Stimulated activated naive CD4-positive, alpha-beta T cell (primary cell): Measurements from ENCODE around the gene DOCK7.
"Not testable (repeated sequence)": the region's sequence is repeated elsewhere in the genome, so short reads cannot be mapped to it uniquely, and the experiment has no call there.

Experiments used
- DNase-seq, 6 experiments: peaks; one replicate each; lab custom pipeline; 2025; lab: John Stamatoyannopoulos, UW

DOCK7 gene

DNA sequence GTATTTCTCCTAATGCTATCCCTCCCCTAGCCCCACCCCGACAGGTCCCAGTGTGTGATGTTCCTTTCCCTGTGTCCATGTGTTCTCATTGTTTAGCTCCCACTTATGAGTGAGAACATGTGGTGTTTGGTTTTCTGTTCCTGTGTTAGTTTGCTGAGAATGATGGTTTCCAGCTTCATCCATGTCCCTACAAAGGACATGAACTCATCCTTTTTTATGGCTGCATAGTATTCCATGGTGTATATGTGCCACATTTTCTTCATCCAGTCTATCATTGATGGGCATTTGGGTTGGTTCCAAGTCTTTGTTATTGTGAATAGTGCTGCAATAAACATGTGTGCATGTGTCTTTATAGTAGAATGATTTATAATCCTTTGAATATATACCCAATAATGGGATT, 77.6 kb downstream of the DOCK7 start:
- DNase-seq = not testable (repeated sequence)

DNA sequence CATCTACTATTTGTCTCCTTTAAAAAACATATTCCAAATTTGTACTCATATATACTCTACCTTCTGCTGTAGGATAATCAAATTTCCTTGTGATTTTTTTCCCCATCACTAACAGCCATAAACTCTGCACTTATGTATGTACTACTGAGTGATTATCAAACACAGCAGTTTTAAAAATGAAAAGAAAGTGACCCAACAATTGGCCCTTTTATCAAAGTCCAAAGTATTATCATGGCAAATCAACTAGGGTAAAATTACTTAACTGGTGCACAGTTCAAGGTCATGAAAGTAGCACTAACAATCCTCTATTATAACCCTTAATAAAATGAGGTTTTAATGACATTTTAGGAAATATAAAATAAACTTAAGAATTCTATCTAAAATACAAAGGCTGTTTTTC, 79.3 kb downstream of the DOCK7 start:
- no peak for DNase-seq

DNA sequence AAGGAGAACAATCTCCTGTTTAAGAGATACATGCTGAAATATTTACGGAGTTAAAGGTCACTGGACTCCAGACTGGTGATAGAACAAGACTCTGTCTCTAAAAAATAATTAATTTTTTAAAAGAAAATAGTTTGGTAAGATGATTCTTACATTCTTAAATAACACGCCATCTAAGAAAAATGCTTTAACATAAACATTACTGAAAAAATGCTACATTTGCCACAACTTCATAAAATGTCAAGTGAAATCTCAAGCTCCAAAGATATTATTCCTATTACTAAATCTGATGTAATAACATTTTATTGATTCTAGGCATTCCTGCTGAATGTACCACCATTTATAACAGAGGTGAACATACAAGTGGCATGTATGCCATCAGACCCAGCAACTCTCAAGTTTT, 86.7 kb downstream of the DOCK7 start:
- no peak for DNase-seq

DNA sequence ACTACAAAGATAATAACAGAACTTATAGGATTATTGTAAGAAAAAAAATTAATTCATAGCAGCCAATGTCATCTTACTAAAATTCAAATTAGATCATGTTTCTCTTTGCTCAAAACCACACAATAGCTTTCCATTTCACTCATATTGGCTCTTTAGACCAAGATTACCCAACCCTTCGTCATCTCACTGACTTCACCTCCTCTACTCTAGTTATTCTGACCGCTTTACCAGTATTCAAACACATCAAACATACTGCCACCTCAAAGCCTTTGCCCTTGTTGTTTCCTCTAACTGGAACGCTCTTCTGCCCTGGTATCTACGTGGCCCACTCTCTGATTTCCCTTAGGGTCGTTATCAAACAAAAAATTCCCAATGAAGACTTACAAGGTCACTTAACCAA, 89.1 kb downstream of the DOCK7 start:
- no peak for DNase-seq

DNA sequence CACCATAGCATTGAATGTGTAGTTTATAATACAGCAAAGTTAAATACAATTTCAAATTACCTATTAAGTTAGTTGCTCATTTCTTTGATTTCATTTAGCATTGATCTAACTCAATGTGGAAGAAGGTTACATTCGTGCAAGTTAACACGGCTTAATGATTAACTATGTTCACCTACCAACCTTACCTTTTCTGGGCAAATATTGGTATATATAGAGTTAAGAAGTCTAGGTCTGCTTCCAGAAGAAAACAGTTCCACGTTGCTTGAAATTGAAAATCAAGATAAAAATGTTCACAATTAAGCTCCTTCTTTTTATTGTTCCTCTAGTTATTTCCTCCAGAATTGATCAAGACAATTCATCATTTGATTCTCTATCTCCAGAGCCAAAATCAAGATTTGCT, 90.9 kb downstream of the DOCK7 start, which contains the start of gene ANGPTL3:
Gene ANGPTL3 (plus strand): TSS at position 240 of the 400 bp plus-strand sequence. CDS start 47 bp downstream, at position 287.
- no peak for DNase-seq

DNA sequence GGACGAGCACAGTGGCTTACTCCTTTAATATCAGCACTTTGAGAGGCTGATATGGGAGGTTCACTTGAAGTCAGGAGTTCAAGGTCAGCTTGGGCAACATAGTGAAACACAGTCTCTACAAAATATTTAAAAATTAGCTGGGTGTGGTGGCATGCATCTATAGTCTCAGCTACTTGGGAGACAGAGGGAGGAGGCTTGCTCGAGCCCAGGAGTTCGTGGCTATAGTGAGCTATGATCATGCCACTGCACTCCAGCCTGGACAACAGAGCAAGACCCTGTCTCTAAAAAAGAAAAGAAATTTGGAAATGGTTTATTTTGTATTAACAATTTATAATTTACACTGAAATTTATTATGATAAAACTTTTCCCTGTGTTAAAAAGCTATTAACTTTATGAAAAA, 92.5 kb downstream of the DOCK7 start:
- DNase-seq = no peak

DNA sequence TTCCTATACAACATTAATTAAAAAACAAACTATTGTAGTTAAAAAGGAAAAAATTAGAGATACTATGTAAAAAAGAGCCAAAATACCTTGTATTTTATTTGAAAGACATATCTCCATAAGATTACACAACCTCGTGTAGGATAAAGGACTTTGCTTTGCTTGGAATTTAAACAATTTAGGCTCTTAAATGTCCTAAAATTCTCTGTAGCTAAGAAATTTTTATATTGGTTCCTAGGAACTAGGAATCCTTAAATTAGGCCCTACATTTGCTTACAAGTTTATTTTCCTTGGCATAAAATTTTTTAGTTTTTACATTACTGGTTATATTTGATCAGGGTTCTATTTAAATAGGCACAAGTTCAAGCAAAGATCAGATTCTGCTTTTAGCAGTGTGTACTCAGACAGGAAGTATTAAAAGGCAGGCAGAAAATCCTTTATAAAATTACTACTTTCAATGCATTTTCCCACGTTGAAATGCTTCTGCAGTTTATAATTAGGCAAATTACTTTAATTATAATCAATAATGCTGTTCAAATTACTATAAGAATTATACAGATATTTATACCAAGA, 94.3 kb downstream of the DOCK7 start:
- DNase-seq = no peak

DNA sequence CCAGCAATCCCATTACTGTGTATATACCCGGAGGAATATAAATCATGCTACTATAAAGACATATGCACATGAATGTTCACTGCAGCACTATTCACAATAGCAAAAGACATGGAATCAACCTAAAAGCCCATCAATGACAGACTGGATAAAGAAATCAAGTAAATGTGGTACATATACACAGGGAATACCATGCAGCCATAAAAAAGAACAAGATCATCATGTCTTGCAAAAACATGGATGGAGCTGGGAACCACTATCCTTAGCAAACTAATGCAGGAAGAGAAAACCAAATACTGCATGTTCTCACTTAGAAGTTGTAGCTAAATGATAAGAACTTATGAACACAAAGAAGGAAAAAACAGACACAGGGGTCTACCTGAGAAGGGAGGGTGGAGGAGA, 97.2 kb downstream of the DOCK7 start:
- DNase-seq = no peak

DNA sequence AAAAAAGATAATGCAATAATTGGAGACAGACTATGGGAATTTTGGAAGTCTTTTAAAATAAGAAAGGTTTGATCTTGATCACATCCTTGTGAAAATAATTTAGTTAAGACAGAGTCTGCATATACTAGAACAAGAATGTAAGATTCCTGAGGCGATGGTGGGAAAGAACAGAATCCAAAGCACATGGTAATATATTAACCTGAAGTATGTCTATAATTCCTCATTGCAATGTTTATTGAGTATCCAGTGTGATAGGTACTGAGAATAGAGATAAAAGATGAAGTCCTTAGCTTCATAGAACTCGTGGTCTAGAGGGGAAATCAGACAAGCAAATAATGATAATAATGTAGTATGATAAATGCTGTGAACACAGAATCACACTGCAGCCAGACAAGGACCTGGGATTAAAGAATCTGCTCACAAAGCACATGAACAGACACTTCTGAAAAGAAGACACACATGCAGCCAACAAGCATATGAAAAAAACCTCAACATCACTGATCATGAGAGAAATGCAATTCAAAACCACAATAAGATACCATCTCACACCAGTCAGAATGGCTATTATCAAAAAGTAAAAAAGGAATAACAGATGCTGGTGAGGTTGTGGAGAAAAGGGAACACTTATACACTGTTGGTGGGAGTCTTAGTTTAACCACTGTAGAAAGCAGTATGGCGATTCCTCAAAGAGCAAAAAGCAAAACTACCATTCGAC, 97.8 kb downstream of the DOCK7 start:
- no peak for DNase-seq

DNA sequence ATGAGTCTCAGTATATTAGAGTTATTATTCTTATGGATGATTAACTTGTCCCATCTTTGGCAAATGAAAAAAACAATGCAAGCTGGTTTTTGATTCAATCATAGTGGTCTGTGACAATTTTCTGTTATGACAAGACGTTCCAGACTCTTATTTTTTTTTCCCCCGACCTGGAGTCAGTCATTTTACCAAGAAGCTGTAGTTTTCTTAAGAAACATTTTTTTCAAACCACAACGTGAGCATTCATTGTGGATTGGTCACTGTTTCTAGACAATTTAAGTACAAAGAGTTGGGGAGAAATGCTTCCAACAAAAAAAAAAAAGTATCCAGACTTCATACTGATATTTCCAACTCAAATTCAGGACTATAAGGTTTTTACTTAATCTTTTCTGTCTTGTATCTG, 98.9 kb downstream of the DOCK7 start:
- DNase-seq = no peak

DNA sequence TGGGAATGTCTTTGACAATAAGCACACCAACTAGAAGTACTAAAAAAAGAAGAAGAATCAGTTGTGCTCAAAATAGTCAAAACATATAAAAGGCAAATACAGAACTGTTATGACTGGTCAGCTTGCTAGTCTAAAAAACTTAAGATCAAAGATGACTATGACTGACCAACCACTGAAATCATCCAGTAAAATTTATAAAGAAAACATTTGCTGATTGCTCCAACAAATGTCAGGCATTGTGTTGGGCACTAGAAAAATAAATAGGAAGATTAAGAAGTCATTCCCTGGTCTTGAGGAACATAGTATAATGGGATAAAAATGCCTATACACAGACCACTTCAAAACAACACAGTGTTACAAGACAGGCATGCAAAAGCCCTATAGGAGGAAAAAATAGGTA, 100.2 kb downstream of the DOCK7 start:
- DNase-seq = no peak

DNA sequence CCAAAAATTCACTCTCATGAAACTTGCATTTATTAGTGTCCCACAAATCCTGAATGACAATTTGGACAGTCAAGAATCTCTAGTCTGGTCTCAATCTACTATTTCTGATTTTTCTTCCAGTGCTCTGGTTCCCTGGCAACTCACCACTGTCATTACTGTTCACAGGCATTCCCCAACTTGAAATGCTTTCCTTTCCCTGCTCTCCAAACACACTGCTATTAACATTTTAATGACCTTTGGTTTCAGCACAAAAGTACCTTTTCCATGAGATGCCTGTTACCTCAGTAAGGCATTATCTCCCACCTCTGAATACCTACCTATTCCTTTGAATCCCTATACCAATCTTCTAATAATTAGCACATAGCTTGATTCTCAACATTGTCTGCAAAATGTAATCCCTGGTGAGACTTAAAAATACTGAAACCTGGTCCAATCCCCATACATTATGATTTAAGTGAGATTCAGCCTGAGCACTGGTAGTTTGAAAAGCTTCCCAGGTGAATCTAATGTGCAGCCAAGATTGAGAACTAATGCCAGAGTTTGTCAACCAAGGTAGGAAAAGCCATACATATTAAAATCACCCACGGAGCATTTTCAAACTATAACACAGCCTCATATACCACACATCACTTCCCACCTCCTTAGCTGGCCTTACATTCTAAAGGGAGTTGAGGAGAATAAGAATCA, 102.6 kb downstream of the DOCK7 start:
- DNase-seq = no peak

DNA sequence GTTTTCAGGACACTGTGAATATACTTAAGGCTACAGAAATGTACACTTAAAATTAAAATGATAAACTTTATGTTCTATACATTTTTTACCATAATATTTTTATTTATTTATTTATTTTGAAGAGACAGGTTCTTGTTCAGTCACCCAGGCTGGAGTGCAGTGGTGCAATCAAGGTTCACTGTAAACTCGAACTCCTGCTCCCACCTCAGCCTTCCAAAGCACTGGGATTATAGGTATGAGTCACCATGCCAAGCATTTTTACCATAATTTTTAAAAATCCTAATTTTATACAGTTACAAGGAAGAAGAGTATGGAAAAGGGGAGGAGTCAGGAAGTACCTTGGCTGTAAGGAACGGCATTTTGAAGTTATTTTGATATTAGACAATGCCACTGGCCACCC, 114.5 kb downstream of the DOCK7 start:
- no peak for DNase-seq

DNA sequence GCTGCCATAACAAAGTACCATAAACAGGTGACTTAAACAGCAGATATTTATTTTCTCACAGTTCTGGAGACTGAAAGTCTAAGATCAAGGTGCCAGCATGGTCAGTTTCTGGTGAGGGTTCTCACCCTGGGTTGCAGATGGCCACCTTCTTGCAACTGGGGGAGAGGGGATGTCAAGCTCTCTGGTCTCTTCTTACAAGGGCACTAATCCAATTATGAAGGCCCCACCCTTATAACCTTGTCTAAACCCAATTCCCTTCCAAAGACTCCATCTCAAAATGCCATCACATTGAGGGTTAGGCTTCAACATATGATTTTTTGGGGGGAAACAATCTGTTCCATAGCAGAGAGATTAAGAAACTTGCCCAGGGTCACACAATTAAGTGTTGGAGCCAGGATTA, 115.7 kb downstream of the DOCK7 start:
- no peak for DNase-seq

DNA sequence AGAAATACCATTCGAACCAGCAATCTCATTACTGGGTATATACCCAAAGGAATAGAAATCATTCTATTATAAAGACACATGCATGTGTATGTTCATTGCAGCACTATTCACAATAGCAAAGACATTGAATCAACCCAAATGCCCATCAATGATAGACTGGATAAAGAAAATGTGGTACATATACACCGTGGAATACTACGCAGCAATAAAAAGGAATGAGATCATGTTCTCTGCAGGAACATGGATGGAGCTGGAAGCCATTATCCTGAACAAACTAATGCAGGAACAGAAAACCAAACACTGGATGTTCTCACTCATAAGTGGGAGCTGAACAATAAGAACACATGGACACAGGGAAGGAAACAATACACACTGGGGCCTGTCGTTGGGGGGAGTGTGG, 116.7 kb downstream of the DOCK7 start:
- DNase-seq = not testable (repeated sequence)

DNA sequence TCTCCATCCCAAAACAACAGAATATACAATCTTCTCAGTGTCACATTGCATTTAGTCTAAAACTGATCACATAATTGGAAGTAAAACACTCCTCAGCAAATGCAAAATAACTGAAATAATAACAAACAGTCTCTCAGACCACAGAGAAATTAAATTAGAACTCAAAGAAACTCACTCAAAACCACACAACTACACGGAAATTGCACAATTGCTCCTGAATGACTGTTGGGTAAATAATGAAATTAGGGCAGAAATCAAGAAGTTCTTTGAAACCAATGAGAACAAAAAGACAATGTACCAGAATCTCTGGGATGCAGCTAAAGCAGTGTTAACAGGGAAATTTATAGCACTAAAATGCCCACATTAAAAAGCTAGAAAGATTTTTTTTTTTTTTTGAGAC, 120.3 kb downstream of the DOCK7 start:
- DNase-seq = not testable (repeated sequence)

DNA sequence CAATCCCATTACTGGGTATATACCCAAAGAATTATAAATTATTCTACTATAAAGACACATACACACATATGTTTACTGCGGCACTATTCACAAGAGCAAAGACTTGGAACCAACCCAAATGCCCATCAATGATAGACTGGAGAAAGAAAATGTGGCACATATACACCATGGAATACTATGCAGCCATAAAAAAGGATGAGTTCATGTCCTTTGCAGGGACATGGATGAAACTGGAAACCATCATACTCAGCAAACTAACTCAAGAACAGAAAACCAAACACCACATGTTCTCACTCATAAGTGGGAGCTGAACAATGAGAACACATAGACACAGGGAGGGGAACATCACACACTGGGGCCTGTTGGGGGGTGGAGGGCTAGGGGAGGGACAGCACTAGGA, 121.0 kb downstream of the DOCK7 start:
- not testable (repeated sequence) for DNase-seq

DNA sequence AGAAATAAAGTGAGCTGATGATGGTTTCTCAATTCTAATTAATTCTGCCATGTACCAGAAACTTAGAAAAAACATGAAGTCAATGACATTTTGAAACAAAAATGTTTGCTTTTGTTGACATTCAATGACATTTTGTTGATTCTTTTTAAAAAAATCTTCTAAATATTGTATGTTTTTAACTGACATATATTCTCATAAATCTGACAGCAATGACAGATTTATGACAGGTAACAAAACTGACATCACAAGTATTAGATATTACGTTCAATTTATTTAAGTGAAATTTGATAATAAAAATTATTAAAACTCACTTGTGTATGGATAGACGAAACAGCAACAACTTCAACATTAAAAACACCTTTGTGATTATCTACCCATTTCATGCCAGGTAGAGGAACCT, 126.9 kb downstream of the DOCK7 start:
- DNase-seq = no peak

DNA sequence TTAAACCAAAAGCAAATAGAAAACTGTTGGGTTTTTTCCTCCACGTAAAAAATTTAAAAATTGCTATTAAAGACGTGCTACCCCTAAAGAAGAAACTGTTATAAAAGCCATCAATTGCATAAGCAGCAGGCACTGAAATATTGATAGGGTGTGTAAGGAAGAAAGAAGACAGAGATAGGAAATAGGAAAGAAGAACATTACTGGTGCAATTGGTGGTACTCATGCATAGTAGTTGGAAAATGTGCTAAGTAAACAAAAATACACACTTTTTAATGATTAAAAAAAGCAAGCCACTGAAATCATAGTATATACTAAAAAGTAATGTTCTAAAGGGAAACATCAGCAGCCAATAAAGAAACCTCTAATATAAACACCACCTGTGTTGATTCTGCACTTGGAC, 143.6 kb downstream of the DOCK7 start:
- DNase-seq = no peak

DNA sequence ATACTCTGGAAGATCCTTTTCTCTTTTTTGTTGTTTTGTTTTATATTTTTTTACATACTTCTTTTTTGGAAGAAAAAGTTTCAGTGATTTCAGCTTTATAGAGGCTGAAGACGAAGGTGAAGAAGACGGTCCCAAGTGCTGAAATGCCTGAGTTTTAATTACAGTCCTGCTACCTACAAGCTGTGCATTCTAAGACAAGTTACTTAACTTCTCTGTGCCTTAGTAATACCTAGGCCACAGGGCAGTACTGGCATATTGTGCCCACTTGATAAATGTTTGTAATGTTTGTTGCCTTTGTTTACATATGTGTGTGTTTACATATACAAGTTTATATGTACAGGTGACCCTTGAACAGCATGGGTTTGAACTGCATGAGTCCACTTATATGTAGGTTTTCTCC, 147.1 kb downstream of the DOCK7 start:
- no peak for DNase-seq

DNA sequence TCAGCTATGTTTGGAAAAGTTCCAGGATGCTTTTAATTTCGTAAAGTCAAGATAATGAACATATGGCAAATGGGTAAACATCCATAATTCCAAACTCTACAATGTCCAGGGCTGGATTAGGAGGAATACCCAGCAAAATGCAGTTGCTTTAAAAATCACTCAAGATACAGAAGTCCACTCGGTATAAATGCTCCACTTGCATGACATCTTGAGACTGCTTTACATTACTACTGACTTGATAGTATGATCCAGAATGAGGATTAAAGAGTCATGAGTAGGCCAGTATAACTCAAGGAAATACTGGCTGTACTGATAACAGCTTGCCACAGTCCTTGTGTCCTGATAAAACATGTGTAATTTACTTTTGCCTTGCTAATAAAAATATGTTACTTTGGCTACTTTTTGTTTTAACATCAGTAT, 149.1 kb downstream of the DOCK7 start:
- DNase-seq = no peak

DNA sequence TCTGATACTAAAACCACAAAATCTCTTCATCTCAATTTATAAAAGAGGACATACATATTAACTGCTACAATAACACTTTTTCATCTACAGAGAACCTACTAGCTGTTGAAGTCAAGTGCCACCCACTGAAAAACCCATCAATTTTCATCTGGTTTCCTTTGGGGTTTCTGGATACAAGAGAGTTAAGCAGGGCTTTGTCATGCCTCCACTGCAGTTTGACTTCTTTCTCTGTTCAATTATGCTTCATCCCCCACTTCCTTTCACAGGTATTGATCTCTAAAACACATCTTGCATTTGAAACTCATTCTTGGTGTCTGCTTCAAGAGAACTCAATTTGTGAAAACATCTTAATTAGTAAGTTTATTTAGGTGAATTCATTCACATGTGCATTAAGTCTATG, 151.3 kb downstream of the DOCK7 start:
- no peak for DNase-seq

DNA sequence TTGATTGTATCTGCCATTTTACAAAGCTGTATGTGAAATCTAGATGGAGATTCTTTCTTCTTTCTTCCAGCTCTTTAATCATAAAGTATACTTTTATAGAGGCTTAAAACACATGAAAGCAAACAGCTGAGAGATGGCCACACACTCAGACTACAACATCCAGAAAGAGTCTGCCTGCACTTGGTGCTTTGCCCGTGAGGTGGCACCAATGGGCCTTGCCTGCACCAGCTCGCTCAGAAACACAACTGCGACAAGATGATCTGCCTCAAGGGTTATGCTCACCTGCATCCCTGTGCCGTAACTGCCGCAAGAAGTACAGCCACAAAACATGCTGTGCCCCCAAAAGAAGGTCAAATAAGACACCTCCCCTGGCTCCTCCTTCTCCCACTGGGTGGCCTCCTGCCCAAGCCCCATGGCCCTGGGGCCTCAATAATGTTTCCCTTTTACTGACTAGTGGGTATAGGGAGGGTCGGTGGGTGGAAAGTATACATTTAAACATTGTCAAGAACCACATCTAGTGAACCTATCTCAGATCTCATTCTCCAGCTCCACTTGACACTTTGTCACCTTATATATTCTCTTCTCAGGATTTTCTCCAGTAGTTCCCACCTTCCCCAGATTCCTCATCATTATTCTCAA, 157.6 kb downstream of the DOCK7 start:
- DNase-seq = peak in 1 of 6 experiments; percentile 4
